HepG2 (cell line): ENCODE data around the gene TUBE1. TPM values are rescaled to one million over a fixed set of nuclear protein-coding genes. Genes with fewer than 3 reads are reported as not detected.

Experiments
- ATAC-seq: fragments of 200-7000 bp; cut with Tn5 transposase; 3 replicates; pipeline ENCODE4 v1.9.1; 2020; ENCODE audit warnings: mild to moderate bottlenecking, moderate library complexity
- BruUV-seq: library from RNA; stranded (reverse); fragments of 400-500 nt; replicated peaks from 2 replicates; lab custom pipeline; 2021; lab: Mats Ljungman, UMichigan
- CTCF ChIA-PET: fragments of 300-600 bp; formaldehyde crosslinking; extraction: SDS; loops from one replicate; lab custom pipeline; 2021; ENCODE audit warnings: low total read pairs, inconsistent platforms, low intra/inter-chr PET ratio; lab: Yijun Ruan, JAX
- POLR2A ChIA-PET: fragments of 350-600 bp; sonication (Branson Sonifier 250); formaldehyde crosslinking; loops from one replicate; lab custom pipeline; 2020; ENCODE audit warnings: antibody characterized with exemption, inconsistent platforms; lab: Yijun Ruan, JAX
- DNase-seq: peaks from one replicate; pipeline ENCODE4 v3.0.0-alpha.2; 2015; ENCODE audit warnings: low spot score
- FAIRE-seq: peaks from 3 replicates; lab custom pipeline; 2011; peaks lifted over from hg19 to GRCh38; lab: Jason Lieb, UNC
- H2AFZ ChIP-seq: one replicate; pipeline ENCODE4 v1.6.1; 2011; ENCODE audit warnings: low read length, inconsistent platforms
- H3K27ac ChIP-seq: fragments of 300-600 bp; 3 replicates; pipeline ENCODE4 v1.8.0; 2011; ENCODE audit warnings: mixed run types, mild to moderate bottlenecking, mixed read lengths, low read length, inconsistent platforms; ENCODE audit not compliant: insufficient read depth; ENCODE audit errors: extremely low read length
- H3K27me3 ChIP-seq, 2 experiments: fragments of 200-600 bp in 1 of 2; 2 replicates in 1 of 2; 3 replicates in 1 of 2; pipeline versions ENCODE4 v1.6.0 to v1.8.0; 2011; ENCODE audit warnings: low read length in 2 of 2, mild to moderate bottlenecking in 2 of 2, moderate library complexity in 2 of 2, inconsistent platforms in 1 of 2; ENCODE audit not compliant: insufficient read depth in 2 of 2, control insufficient read depth in 1 of 2
- H3K36me3 ChIP-seq, 2 experiments: fragments of 200-600 bp in 1 of 2; replicated peaks in 1 of 2; 2 replicates in 1 of 2; 3 replicates in 1 of 2; pipeline versions ENCODE4 v1.5.1 to v1.8.0; 2011; ENCODE audit warnings: low read length in 2 of 2, inconsistent platforms in 1 of 2; ENCODE audit not compliant: insufficient read depth in 2 of 2, control insufficient read depth in 1 of 2
- H3K4me1 ChIP-seq: 2 replicates; pipeline ENCODE4 v1.5.1; 2012; ENCODE audit warnings: low read length, inconsistent platforms; ENCODE audit not compliant: insufficient read depth
- H3K4me2 ChIP-seq: 2 replicates; pipeline ENCODE4 v1.6.0; 2011; ENCODE audit warnings: low read depth, low read length, inconsistent platforms
- H3K4me3 ChIP-seq, 3 experiments: fragments of 200-600 bp in 1 of 3; sonication (generic), shearing (Covaris generic) in 1 of 3; replicated peaks in 1 of 3; 2 replicates each; pipeline ENCODE4 v1.5.1; 2011 to 2016; ENCODE audit warnings: low read length in 3 of 3, inconsistent platforms in 2 of 3, low read depth in 2 of 3, mild to moderate bottlenecking in 2 of 3, control low read depth in 1 of 3, mixed read lengths in 1 of 3; ENCODE audit not compliant: insufficient read depth in 1 of 3
- H3K79me2 ChIP-seq: one replicate; pipeline ENCODE4 v1.6.1; 2011; ENCODE audit warnings: low read length, inconsistent platforms; ENCODE audit not compliant: insufficient read depth
- H3K9ac ChIP-seq: 2 replicates; pipeline ENCODE4 v1.6.0; 2011; ENCODE audit warnings: mild to moderate bottlenecking, low read depth, low read length, inconsistent platforms; ENCODE audit not compliant: insufficient read depth
- H3K9me3 ChIP-seq: 2 replicates; pipeline ENCODE4 v1.5.1; 2012; ENCODE audit warnings: mild to moderate bottlenecking, low read length
- H4K20me1 ChIP-seq: 2 replicates; pipeline ENCODE4 v1.6.0; 2011; ENCODE audit warnings: inconsistent platforms, mild to moderate bottlenecking, low read length, moderate library complexity; ENCODE audit not compliant: insufficient read depth
- FOXP1 ChIP-seq, 2 experiments: fragments of 450-650 bp in 1 of 2; IDR thresholded peaks; 2 replicates each; pipeline ENCODE4 v1.6.1; 2017 to 2018; ENCODE audit warnings: antibody characterized with exemption in 1 of 2
- HNF4A ChIP-seq: sonication (generic); formaldehyde crosslinking; IDR thresholded peaks from 2 replicates; pipeline ENCODE4 v1.4.0; 2020; ENCODE audit warnings: missing genetic modification reagents
- HOXA7 ChIP-seq: sonication (generic); formaldehyde crosslinking; IDR thresholded peaks from 2 replicates; pipeline ENCODE4 v1.8.1; 2022; ENCODE audit warnings: mild to moderate bottlenecking, missing genetic modification reagents, moderate library complexity
- KAT7 ChIP-seq: IDR thresholded peaks from 2 replicates; pipeline ENCODE4 v1.6.1; 2018; ENCODE audit warnings: borderline replicate concordance, missing compliant biosample characterization
- PHF8 ChIP-seq: sonication (generic); formaldehyde crosslinking; IDR thresholded peaks from 2 replicates; pipeline ENCODE4 v1.5.0; 2020; ENCODE audit warnings: missing genetic modification reagents
- PLRG1 ChIP-seq: fragments of 450-650 bp; conservative IDR thresholded peaks from 2 replicates; pipeline ENCODE4 v1.6.1; 2016
- PLSCR1 ChIP-seq: sonication (generic); formaldehyde crosslinking; IDR thresholded peaks from 2 replicates; pipeline ENCODE4 v1.5.0; 2020; ENCODE audit warnings: missing genetic modification reagents, mild to moderate bottlenecking, borderline replicate concordance
- PTBP1 ChIP-seq: fragments of 200-400 bp; formaldehyde crosslinking; IDR thresholded peaks from 2 replicates; pipeline ENCODE4 v1.6.1; 2018; ENCODE audit warnings: low read length, low read depth; ENCODE audit not compliant: poor library complexity, severe bottlenecking
- RFXANK ChIP-seq: IDR thresholded peaks from 2 replicates; pipeline ENCODE4 v1.6.1; 2016
- SNAPC4 ChIP-seq: sonication (generic); formaldehyde crosslinking; IDR thresholded peaks from 2 replicates; pipeline ENCODE4 v1.4.0; 2020; ENCODE audit warnings: mild to moderate bottlenecking, missing genetic modification reagents
- ZBTB8A ChIP-seq: sonication (generic); formaldehyde crosslinking; IDR thresholded peaks from 2 replicates; pipeline ENCODE4 v1.4.0; 2020; ENCODE audit warnings: mild to moderate bottlenecking, low read depth, missing genetic modification reagents, borderline replicate concordance
- ZNF674 ChIP-seq: sonication (generic); formaldehyde crosslinking; IDR thresholded peaks from 2 replicates; pipeline ENCODE4 v1.5.0; 2020; ENCODE audit warnings: low read depth, mild to moderate bottlenecking, missing genetic modification reagents
- WGBS: methylation state at CpG from one replicate; pipeline ENCODE4 v1.1.6; 2017; ENCODE audit warnings: low lambda C conversion rate; 5-methylcytosine and 5-hydroxymethylcytosine counted together
- in situ Hi-C: cut with HindIII; loops from 2 replicates; pipeline ENCODE4 v1.10.0; 2017; ENCODE audit warnings: low pct_unique_long_range_greater_than_20kb; ENCODE audit not compliant: extremely low pct_ligation_motif_present
- intact Hi-C: fragments of 100-400 bp; cut with micrococcal nuclease; formaldehyde crosslinking; loops from one replicate; pipeline ENCODE4 v1.10.0; 2022; ENCODE audit not compliant: unreplicated experiment
- polyA plus RNA-seq, 8 experiments: library from polyadenylated mRNA; depleted of rRNA in 3 of 8; stranded (reverse) in 7 of 8; unstranded in 1 of 8; fragments of >200 nt; fragmentation: Illumina TruSeq in 4 of 8; extraction: Trizol in 4 of 8; gene quantifications; 2 replicates each; pipeline versions ENCODE4 v1.2.1 to v1.2.3, GENCODE V29; 2011 to 2016; ENCODE audit warnings: low read depth in 4 of 8, missing spikeins in 1 of 8, mixed read lengths in 1 of 8; ENCODE audit not compliant: insufficient read depth in 1 of 8
- total RNA-seq, 5 experiments: library from RNA; depleted of rRNA; stranded (reverse); fragments of >200 nt; fragmentation: Illumina TruSeq; extraction: Trizol; gene quantifications; 2 replicates each; pipeline ENCODE4 v1.2.3, GENCODE V29; 2016; ENCODE audit warnings: low read depth in 1 of 5
- TF ChIP-seq, protein P1 (sequence below): sonication (generic); formaldehyde crosslinking; IDR thresholded peaks from 2 replicates; pipeline ENCODE4 v1.8.0; 2023; ENCODE audit warnings: mild to moderate bottlenecking, missing genetic modification reagents

Gene TUBE1
- total and polyA plus RNA-seq, 2 of the 13 experiments (the other 11 are each of a cell fraction or from before 2014, with no cell fraction given): 17.3 to 22.6 TPM

- TF ChIP-seq PHF8 (CRISPR knock-in tag) (no peak), KAT7 (CRISPR knock-in tag) (no peak), PLRG1 (no peak), HNF4A (CRISPR knock-in tag) (no peak), PLSCR1 (CRISPR knock-in tag) (no peak), HOXA7 (no peak), RFXANK (no peak), PTBP1 (no peak), FOXP1 (IDR thresholded peaks at IDR 0.05) (no peak), FOXP1 (CRISPR knock-in tag; IDR thresholded peaks at IDR 0.05) (no peak), ZNF674 (CRISPR knock-in tag) (no peak), SNAPC4 (CRISPR knock-in tag) (no peak), ZBTB8A (no peak)
- TF ChIP-seq, protein P1, sequence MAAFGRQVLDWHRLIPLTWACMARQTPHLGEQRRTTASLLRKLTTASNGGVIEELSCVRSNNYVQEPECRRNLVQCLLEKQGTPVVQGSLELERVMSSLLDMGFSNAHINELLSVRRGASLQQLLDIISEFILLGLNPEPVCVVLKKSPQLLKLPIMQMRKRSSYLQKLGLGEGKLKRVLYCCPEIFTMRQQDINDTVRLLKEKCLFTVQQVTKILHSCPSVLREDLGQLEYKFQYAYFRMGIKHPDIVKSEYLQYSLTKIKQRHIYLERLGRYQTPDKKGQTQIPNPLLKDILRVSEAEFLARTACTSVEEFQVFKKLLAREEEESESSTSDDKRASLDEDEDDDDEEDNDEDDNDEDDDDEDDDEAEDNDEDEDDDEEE (CRISPR knock-in tag): no peak
- Histone ChIP-seq H3K27me3 (no peaks in the 10 kb centered on the region), H4K20me1 (no peaks in the 10 kb centered on the region), H3K9ac (no peak overlapping the region), H3K27ac (no peak overlapping the region), H3K79me2 (no peaks in the 10 kb centered on the region), H2AFZ (no peak overlapping the region), H3K9me3 (no peaks in the 10 kb centered on the region), H3K36me3 (no peaks in the 10 kb centered on the region), H3K4me3 (no peak overlapping the region), H3K4me1 (no peaks in the 10 kb centered on the region), H3K4me2 (no peak overlapping the region)
- POLR2A ChIA-PET: no interaction called here
- intact Hi-C loops: no loop called here
- in situ Hi-C loops: no loop called here
- WGBS: 7% methylated on average over 5 of the region's 5 CpGs
- BruUV-seq: no TSS peak
- FAIRE-seq (no peak), ATAC-seq (no peak), DNase-seq (no peak)
- CTCF ChIA-PET: no interaction called here
Observed at GRCh38 chr6:112128208-112128607, 40.9 kb upstream of the TUBE1 start.
